Aorta (tissue), 5 donors: Measurements from ENCODE around the gene PRXL2A. TPM values are rescaled to one million over a fixed set of nuclear protein-coding genes. Genes with fewer than 3 reads are reported as not detected.

Source experiments
- ATAC-seq: fragments of 200-7000 bp; cut with Tn5 transposase; one replicate; pipeline ENCODE4 v1.9.1; 2022; ENCODE audit warnings: moderate library complexity; ENCODE audit not compliant: low FRiP score
- DNase-seq, 2 donors: peaks; one replicate each; pipeline ENCODE4 v3.0.0-alpha.2; 2020
- H3K27ac ChIP-seq, 2 donors: one replicate each; pipeline ENCODE4 v1.5.1; 2013; ENCODE audit warnings: low read length in 2 of 2, mild to moderate bottlenecking in 2 of 2, moderate library complexity in 2 of 2, control low read depth in 1 of 2, inconsistent platforms in 1 of 2, low read depth in 1 of 2
- H3K27me3 ChIP-seq, 2 donors: one replicate each; pipeline ENCODE4 v1.6.1; 2013; ENCODE audit warnings: control low read depth in 1 of 2, low read length in 1 of 2, mild to moderate bottlenecking in 1 of 2, moderate library complexity in 1 of 2; ENCODE audit not compliant: insufficient read depth in 2 of 2, control insufficient read depth in 1 of 2
- H3K36me3 ChIP-seq, 2 donors: one replicate each; pipeline ENCODE4 v1.6.1; 2013; ENCODE audit warnings: control low read depth in 1 of 2, low read length in 1 of 2, mild to moderate bottlenecking in 1 of 2; ENCODE audit not compliant: insufficient read depth in 2 of 2, control insufficient read depth in 1 of 2
- H3K4me1 ChIP-seq, 2 donors: one replicate each; pipeline ENCODE4 v1.6.1; 2013; ENCODE audit warnings: low read length in 2 of 2, control low read depth in 1 of 2, mild to moderate bottlenecking in 1 of 2, moderate library complexity in 1 of 2; ENCODE audit not compliant: insufficient read depth in 2 of 2, control insufficient read depth in 1 of 2
- H3K4me3 ChIP-seq, 2 donors: one replicate each; pipeline ENCODE4 v1.5.1; 2013; ENCODE audit warnings: low read length in 2 of 2, control low read depth in 1 of 2, mild to moderate bottlenecking in 1 of 2
- H3K9me3 ChIP-seq: one replicate; pipeline ENCODE4 v1.6.1; 2013; ENCODE audit warnings: mild to moderate bottlenecking, low read length; ENCODE audit not compliant: control insufficient read depth
- WGBS, 2 donors: extraction: QIAGEN DNeasy Blood & Tissue Kit; methylation state at CpG; one replicate each; pipeline ENCODE4 v1.1.7; 2013; 5-methylcytosine and 5-hydroxymethylcytosine counted together
- intact Hi-C, 2 donors: fragments of 100-400 bp; cut with DNase I; formaldehyde crosslinking; loops; one replicate each; pipeline versions ENCODE4 v1.14.2 to v1.15.0; 2022
- polyA plus RNA-seq, 2 donors: library from polyadenylated mRNA; stranded (reverse); fragments of 200-250 nt; gene quantifications; one replicate each; pipeline ENCODE4 v1.2.3, GENCODE V29; 2013
- total RNA-seq, 2 donors: library from RNA; stranded (reverse); fragmentation: NEBNext Ultra II Directional; extraction: Animal tissue kit (Norgen Biotek cat#: 25700); gene quantifications; one replicate each; pipeline ENCODE4 v1.2.1, GENCODE V29; 2021
- donor health status: healthy with polysubstance abuse.
- donor health status: Bipolar disorder and iron deficiency.
- donor health status: DM: no; HTN: no; CAD: no.
- donor health status: DM: no; HTN: no; CAD: no.
- donor health status: DM: yes; HTN: yes; CAD: no.

Gene PRXL2A
- total and polyA plus RNA-seq, 4 donors = 15.6 to 43.1 (median 36.0) TPM

DNA sequence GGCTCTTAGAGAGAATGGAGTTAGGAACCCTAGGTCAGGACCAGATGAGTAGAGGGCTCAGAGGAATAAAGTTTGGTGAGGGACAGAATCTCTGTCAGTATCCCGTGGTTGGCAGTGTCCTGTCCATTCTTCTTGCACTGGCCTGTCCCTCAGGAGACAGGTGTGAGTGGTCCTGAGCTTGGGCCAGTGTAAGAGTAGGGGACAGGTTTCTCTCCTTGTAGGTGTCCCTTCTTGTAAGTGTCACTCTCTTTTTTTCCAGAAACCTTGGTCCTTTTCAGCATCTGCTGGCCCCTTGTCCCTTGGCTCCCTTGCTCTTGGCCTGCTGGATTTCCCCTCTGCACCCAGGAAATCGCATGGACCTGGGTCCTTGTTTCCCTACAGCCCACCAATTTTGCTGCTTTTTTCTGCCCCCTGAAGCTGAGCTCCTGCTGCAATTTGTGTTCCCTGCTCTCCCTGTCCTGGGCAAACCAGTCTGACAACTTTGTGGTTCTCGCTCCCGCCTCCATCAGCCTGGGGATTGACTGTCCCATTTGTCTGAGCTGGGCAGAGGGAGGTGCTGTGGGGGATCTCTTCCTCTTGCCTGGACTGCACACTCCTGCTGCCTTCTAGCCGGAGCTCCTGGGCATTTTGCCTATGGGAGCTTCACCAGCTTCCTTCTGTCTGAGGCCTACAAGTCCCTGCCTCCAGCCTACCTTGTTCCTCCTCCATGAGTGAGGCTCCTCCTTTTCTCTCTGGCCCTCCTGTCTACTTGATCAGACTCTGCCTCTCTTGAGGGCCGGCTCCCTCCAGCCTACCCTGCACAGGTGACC, 52.3 kb downstream of the PRXL2A start:
- no peaks in the 10 kb centered on the region for H3K27me3 ChIP-seq
- 79 to 82% methylated on average over 6 of the region's 6 CpGs for WGBS, 2 donors
- DNase-seq = peak in 1 of 2 donors; percentile 58
- H3K27ac ChIP-seq = no peak overlapping the region
- no peaks in the 10 kb centered on the region for H3K36me3 ChIP-seq
- no peaks in the 10 kb centered on the region for H3K9me3 ChIP-seq
- peak; percentile 1 for ATAC-seq
- H3K4me3 ChIP-seq = no peak overlapping the region
- no peaks in the 10 kb centered on the region for H3K4me1 ChIP-seq
- intact Hi-C loops = no loop called here

DNA sequence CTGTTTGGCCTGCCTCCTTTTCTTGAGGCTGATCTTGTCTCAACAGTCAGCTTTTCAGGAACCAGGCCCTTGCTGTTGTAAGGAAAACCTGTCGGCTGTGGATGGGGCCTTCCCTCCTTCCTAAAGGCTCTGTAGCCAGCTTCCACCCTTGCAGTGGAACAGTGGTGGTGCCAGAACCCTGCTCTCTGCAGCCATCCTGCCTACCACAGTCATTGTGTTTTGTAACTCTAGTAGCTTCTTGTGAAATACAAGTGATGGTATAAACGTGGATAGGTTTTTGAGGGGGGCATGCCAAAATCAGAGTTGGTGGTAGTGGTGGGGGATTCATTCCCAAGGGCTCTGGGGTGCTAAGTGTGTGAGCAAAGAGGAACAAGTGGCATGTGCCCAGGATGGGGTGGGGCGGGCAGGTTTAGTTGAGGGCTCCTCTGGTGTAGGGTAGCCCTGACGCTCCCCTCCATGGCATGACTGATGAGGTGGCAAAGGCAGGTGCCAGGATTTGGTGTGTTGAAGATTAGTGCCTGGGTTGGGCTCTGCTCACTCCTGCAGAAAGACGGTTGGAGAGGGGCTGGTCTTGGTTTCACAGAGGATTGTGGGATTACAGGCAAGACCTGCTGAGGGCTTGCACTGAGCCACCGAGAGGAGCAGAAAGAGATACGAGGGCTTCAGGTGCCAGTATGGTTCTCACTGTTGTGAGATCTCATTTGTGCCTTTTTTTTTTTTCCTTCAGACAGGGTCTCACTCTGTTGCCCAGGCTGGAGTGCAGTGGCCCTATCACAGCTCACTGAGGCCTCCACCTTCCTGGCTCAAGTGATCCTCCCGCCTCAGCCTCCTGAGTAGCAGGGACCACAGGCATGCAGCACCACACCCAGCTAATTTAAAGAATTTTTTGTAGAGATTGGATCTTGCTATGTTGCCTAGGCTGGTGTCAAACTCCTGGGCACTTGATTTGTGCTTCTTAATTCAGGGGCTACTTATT, 53.1 kb downstream of the PRXL2A start:
- ATAC-seq (no peak), DNase-seq (peak in 1 of 2 donors; percentile 67)
- Histone ChIP-seq H3K27ac (no peak overlapping the region), H3K36me3 (no peaks in the 10 kb centered on the region), H3K4me3 (no peak overlapping the region), H3K27me3 (no peaks in the 10 kb centered on the region), H3K9me3 (no peaks in the 10 kb centered on the region), H3K4me1 (no peaks in the 10 kb centered on the region)
- intact Hi-C loops = no loop called here
- WGBS, 2 donors = 60 to 75% methylated on average over 8 of the region's 8 CpGs

DNA sequence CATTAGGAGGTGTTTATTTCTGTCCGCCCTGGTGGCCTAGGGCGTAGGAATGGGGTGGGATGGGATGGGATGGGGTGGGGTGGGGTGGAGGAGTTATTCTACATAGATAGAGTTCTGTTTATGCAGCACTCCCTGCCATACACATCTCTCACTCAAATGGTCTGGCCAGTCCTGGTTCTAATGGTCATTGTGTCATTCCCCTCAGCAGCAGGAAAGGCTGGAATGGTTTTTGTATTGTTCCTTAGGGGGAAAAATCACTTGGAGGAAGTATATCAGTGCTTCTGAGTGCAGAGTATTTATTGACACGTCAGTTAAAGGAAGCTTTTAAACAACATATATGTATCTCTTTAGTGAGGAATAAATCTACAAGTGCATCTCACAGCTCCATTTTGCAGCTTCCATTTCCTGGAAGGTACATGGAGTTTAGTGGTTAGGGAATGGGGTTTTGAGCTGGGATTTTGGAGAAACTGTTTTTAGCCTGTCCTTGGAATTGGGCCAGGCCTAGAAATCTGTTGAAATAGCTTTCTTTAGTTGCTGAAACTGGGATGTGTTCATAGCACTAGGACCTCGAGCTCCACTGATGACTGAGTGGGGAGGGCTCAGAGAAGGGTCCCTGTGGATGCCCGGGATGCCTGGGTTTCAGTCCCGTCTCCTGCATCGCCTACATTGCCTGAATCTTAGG, 54.1 kb downstream of the PRXL2A start:
- DNase-seq = peak in 1 of 2 donors; percentile 26

DNA sequence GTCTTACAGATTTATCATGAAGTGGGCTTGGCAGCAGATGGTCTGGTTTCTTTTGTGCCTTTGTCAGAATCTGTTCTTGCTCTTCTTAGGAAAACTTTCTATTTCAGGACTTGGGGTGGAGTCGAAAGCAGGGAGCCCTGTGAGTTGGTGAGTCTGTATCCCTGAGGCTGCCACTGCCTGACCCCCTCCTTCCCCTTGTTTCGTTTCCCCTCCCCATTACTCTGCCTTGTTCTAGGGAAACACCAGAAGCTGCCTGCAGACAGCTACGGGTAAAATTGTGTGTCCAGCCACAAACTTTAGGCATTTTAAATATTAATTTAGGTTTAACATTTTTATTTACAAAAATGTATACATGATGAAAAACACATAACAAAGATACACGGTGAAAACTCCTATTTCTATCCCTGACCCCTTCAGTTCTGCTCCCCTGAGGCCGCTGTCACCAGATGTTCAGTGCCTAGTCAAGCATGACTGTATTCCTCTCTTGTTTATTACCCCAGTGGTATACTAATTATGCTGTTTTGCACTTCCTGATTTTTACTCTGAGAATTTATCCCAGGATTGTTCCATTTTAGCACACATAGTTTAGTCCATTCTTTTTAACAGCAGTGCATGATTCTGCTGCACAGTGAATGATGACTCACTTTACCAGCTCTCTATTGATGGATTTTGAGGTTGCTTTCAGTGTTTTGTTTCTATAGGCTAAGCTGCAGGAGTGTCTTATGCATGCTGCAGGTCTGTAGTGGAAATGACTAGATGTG, 54.8 kb downstream of the PRXL2A start:
- Histone ChIP-seq H3K36me3 (no peaks in the 10 kb centered on the region), H3K9me3 (no peaks in the 10 kb centered on the region), H3K4me3 (no peak overlapping the region), H3K27ac (no peak overlapping the region), H3K27me3 (no peaks in the 10 kb centered on the region), H3K4me1 (no peaks in the 10 kb centered on the region)
- WGBS, 2 donors = 34 to 38% methylated on average over 5 of the region's 5 CpGs
- intact Hi-C loops = no loop called here
- ATAC-seq (no peak), DNase-seq (peak in 1 of 2 donors; percentile 32)

More for the DNA sequence above, 54.1 kb downstream of the PRXL2A start:
- Histone ChIP-seq H3K9me3 (no peaks in the 10 kb centered on the region), H3K27me3 (no peaks in the 10 kb centered on the region), H3K4me3 (no peak overlapping the region), H3K4me1 (no peaks in the 10 kb centered on the region), H3K36me3 (no peaks in the 10 kb centered on the region), H3K27ac (no peak overlapping the region)
- ATAC-seq = peak; percentile 53
- intact Hi-C loops = no loop called here
- WGBS, 2 donors = 32 to 37% methylated on average over 7 of the region's 7 CpGs

DNA sequence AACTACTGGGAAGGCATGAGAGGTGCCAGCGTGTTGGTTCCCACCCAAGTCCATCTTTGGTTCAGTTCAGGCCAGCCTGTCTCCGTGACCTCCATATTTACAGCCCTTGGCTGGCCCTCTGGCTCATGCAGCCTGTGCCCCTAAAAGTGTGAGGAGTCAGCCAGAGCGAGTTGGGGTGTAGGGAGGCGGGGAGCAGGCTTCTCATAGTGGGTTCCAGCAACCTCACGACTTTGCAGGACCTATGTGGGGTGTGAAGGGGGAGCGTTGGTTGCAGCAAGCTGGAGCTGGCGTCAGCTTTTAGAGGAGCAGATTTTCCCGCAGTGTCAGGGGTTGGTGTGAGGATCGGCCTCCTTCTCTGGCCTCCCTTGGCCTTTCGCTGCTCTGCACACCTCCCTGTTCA, 55.5 kb downstream of the PRXL2A start:
- Histone ChIP-seq H3K27ac (no peak overlapping the region), H3K4me3 (no peak overlapping the region), H3K9me3 (no peaks in the 10 kb centered on the region), H3K36me3 (no peaks in the 10 kb centered on the region), H3K27me3 (no peaks in the 10 kb centered on the region), H3K4me1 (no peaks in the 10 kb centered on the region)
- ATAC-seq (no peak), DNase-seq (peak in 1 of 2 donors; percentile 35)
- intact Hi-C loops = no loop called here
- WGBS, 2 donors = 91 to 92% methylated on average over 10 of the region's 10 CpGs

DNA sequence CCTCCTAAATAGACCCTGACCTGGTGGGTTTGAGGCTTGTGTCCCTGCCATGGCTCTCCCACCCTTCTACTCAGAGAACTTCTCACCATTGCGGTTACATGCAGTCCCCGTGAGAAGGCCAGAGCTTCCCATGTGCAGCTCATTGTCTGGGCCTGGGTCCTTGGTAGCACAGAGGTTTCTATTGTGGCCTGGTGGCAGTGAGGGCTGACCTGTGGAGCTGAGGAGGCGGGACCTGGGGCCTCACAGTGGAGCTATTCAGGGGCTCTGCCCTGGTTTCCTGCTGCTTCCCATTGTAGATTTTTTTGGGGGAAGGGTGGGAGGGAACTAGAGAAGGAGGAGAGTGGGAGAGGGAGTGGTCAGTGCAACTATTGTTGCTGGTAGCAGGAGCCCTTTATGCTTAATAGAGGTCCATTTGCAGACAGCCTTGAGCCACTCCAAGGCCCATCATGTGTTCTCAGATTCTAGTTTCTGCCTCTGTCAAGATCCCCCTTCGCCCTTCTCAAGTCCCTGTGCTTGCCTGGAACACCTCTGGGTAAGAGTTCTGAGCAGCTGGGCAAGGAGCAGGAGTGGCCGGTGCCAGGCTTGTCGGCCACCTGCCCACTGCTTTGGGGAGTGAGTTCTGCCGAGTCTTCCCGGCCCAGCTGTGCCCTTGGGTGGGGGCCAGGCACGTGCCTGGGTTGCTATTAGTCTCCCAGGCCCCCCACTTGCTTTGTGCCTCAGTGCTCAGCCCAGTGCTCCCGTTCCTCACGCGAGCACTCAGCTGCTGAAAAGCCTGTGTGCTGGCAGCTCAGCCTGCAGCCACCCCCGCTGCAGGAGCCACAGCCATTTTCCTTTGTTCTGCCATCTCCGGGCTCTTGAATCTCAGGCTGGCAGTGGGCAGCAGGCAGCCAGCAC, 56.5 kb downstream of the PRXL2A start:
- H3K27me3 ChIP-seq = no peaks in the 10 kb centered on the region
- no peak overlapping the region for H3K4me3 ChIP-seq
- no peak overlapping the region for H3K27ac ChIP-seq
- whole genome bisulfite sequencing, 2 donors = 22 to 23% methylated on average over 14 of the region's 14 CpGs
- intact Hi-C loops = no loop called here
- H3K4me1 ChIP-seq = no peaks in the 10 kb centered on the region
- ATAC-seq (peak; percentile 23), DNase-seq (peak in 1 of 2 donors; percentile 60)
- H3K9me3 ChIP-seq = no peaks in the 10 kb centered on the region
- H3K36me3 ChIP-seq = no peaks in the 10 kb centered on the region

DNA sequence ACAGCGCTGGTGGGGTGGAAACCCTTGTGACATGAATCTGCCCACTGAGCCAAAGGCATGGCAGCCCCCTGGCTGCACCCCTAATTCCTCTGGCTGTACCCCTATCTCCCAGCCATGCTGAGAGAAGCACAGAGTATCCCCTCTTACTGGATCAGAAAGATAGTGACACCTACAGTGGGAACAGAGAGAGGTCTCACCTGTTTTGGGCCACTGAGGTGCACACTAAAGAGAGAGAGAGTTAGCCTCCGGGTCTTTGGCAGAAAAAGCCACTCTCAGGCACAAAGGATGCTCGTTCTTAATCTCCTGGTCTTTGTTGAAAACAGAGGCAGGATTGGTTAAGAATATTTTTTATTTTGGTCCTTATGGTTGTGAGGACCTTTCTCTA, 57.1 kb downstream of the PRXL2A start:
- intact Hi-C loops = no loop called here
- WGBS, 2 donors = 41 to 43% methylated on average over 3 of the region's 3 CpGs
- ATAC-seq (no peak), DNase-seq (no peak)
- H3K4me1 ChIP-seq = no peaks in the 10 kb centered on the region
- H3K27ac ChIP-seq = no peak overlapping the region
- no peak overlapping the region for H3K4me3 ChIP-seq
- H3K27me3 ChIP-seq = no peaks in the 10 kb centered on the region
- no peaks in the 10 kb centered on the region for H3K36me3 ChIP-seq
- H3K9me3 ChIP-seq = no peaks in the 10 kb centered on the region
